IPS DF 4.7 (cell line): ENCODE results near the gene CTNNBL1.

Experiments
- DNase-seq: peaks from one replicate; pipeline ENCODE4 v3.0.0-alpha.2; 2013; ENCODE audit warnings: low spot score; ENCODE audit errors: extremely low read depth

The CTNNBL1 gene

DNA sequence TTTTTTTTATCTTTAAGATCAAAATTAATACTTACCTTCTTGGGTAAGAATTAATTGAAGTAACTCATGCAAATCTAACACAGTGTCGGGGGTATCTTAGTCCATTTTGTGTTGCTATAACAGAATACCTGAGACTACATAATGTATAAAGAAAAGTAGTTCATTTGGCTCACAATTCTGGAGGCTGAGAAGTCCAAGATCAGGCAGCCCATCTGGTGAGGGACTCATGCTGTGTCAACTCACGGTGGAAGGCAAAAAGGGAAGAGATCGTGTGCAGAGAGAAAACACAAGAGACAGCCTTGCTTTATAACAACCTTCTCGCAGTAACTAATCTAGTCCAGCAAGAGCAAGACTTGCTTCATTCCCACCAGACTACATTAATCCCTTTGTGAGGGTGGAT is 116.2 kb downstream of the CTNNBL1 start:
- DNase-seq: no peak

DNA sequence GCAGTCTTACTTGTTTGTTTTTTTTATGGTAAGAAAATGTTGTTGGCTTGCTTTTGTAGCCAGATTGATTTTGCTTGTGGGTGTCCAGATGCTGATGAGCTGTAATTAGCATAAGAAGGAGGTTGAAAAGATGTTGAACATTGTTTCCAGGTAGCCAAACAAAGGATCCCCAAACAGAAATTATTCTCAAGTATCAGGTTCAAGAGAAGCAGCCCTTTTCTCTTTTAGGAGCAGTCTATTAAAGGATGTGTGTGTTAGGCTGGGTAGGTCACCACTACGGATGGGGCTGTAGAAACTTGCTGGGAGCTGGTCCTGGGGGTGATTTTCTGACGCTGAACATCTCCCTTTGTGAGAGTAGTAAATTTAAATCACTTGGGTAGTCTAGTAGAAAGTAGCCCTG is 122.2 kb downstream of the CTNNBL1 start:
- DNase-seq: no peak

- no peak for DNase-seq
These were observed 122.9 kb downstream of the CTNNBL1 start for GRCh38 chr20:37816726-37817125.

GRCh38 chr20:37821696-37822095 is 127.9 kb downstream of the CTNNBL1 start:
- no peak for DNase-seq

- no peak for DNase-seq
These were observed 128.3 kb downstream of the CTNNBL1 start for GRCh38 chr20:37822141-37822601.

DNA sequence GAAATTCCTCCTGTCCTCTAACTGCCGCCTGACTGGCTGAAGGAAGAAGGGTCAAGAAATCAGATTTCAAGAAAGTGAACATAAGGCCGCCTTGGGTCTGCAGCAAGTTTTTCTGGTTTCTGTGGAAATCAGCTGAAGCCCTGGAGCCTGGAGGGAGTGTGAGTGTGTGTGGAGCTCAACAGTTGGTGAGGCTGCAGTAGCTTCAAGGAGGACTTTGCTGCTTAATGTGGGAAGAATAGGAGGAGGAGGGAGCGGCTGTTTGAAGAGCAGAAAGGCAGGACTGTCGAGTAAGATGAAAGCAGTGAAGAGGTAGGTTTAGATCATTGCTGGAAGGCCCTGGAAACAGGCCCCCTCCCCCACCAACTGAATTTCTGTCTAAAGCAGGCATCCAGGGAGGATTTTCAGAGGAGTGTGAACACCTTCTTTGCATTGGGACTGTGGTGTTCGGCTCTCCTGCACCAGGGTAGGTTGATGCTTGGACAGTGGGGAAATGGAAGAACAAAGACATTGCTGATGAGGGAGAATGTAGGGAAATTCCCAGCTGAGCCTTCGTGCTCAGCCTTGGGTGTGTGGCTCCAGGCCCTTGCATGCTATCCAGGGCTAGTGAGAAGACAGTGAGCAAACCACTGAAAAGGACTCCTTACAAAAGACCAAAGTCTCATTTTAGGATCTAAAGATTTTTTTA is 129.6 kb downstream of the CTNNBL1 start:
- no peak for DNase-seq

GRCh38 chr20:37827605-37828004 is 133.8 kb downstream of the CTNNBL1 start:
- DNase-seq: no peak

DNA sequence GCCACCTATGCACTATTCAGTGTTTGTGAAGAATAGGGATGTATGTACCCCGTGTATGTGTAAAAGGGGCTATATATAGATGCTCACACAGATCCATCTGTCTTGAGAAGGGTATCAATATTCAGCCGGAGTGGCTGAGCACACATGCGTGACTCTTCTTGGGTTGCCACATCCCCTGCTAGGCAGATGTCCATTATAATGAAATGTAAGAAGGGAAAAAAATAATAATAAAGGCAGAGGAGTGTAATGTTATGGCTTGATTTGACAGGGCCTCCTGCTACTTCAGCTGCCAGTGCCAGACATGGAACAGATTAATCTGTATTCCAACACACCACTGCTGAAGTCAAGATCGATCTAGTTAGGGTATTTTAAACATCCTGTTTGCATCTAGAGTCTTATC is 134.9 kb downstream of the CTNNBL1 start:
- DNase-seq: no peak

- DNase-seq: no peak
These were observed 135.3 kb downstream of the CTNNBL1 start for GRCh38 chr20:37829128-37829527.

DNA sequence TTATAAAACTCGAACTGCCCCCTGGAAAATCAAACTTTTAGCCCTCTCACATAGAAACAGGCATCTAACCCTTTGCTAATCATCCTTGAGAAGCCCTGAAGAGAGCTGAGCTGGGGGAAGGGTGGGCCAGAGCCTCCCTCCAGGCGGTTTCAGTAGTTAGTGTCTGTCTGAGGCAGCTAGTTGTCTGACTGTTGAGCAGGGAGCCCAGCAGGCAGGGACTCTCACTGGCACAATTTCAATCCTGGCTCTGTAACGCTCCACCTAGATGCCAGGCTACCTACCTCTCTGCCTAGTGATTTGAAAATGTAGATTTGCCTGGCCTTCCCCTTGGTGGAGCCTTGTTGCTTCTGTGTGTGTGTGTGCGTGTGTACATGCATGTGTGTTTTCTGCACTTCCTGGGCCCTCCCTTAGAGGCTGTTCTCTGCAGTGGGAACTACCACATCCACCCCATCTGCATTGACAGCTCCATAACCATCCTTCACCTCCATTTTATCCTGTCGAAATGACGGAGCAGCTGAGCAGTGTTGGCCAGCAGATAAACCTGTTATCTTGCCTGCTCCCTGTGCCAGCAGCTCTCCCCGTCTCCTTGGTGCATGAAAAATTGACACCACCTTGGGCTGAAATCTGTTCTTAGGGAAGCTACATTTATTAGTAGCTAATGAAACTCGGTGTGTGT is 139.5 kb downstream of the CTNNBL1 start:
- no peak for DNase-seq

GRCh38 chr20:37836926-37837325 is 143.1 kb downstream of the CTNNBL1 start:
- DNase-seq: no peak

DNA sequence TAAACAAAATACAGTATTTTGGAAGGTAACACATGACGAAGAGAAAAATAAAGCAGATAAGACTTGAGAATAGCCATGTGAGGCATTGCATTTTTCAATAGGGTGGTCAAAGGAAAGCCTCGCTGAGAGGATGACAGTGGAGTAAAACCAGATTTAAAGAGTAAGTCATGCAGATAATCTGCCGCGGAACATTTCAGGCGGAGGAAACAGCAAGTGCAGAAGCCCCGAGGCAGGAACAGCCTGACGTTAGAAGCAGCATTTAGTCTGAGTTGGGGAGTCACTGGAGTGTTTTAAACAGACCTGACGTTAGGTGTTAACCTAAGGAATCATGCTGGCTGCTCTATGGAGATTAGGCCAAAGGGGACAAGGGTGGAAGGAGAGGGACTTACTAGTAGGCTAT is 144.1 kb downstream of the CTNNBL1 start:
- DNase-seq: no peak

DNA sequence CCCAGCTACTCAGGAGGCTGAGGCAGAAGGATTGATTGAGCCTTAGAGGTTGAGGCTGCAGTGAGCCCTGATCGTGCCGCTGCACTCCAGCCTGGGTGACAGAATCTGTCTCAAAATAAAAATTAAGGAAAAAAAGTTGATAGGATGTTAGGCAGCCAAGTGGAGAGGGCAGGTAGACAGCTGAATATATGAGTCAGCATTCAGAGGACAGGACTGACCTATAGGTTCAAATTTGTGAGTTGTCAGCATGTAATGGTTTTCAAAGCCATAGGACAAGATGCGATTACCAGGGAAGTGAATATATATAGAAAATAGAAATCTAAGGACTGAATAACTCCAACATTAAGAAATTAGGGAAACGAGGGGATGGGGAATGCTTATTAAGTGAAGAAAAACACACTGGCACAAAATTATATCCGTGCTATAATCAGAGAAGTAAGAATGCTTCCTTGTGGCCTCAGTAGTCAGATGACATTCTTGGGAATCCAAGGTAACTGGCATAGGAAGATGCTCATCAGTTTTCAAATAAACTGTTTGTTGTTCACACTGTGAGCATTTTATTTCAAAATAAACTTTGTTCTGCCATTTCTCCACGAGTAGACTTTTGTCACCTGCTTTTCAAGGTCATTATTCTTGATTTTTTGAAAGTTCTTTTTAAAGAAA is 145.1 kb downstream of the CTNNBL1 start:
- no peak for DNase-seq

GRCh38 chr20:37839432-37839827 is 145.6 kb downstream of the CTNNBL1 start:
- DNase-seq: no peak

GRCh38 chr20:37839955-37840354 is 146.1 kb downstream of the CTNNBL1 start:
- DNase-seq: no peak

GRCh38 chr20:37841389-37841788 is 147.6 kb downstream of the CTNNBL1 start:
- DNase-seq: no peak

GRCh38 chr20:37841971-37842370 is 148.1 kb downstream of the CTNNBL1 start:
- DNase-seq: no peak

GRCh38 chr20:37845241-37845681 is 151.4 kb downstream of the CTNNBL1 start:
- no peak for DNase-seq

- DNase-seq: no peak
These were observed 152.0 kb downstream of the CTNNBL1 start for GRCh38 chr20:37845878-37846277.

DNA sequence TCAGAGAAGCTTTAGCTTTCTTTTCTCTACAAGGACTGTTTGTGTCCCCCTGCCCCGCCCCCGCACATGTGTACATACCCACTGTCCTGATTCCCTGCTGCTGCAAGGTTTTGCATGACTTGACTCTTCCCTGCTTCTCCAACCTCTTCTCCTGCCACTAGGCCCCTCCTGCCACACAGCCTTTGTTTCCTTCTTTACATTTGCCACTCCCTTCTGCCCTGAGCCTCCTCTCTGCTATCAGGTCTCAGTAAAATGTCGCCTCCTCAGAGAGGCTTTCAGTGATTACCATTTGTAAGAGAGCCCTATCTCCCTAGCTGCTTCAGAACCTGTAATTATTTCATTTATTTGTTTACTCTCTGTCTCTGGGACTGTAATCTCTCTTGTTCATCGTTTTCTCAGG is 152.7 kb downstream of the CTNNBL1 start:
- DNase-seq: no peak

- DNase-seq: no peak
These were observed 154.9 kb downstream of the CTNNBL1 start for GRCh38 chr20:37848706-37849105.

DNA sequence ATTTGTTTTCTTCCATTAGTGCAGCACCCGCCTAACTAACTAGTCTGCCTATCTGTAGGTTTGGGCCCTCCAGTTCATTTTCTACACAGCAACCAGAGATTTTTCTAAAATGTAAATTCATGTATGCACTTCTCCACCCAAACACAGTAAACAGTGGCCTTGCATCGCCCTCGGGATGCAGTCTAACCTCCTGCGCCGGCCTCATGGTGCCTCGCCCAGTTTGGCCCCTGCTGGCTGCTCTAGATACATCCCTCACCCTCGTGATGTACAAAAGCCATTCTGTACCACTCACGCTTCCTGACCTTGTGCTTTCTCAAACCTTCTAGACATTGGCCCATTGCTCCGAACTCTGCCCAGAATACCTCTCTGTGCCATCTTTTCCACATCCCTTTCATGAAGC is 155.3 kb downstream of the CTNNBL1 start:
- DNase-seq: no peak

DNA sequence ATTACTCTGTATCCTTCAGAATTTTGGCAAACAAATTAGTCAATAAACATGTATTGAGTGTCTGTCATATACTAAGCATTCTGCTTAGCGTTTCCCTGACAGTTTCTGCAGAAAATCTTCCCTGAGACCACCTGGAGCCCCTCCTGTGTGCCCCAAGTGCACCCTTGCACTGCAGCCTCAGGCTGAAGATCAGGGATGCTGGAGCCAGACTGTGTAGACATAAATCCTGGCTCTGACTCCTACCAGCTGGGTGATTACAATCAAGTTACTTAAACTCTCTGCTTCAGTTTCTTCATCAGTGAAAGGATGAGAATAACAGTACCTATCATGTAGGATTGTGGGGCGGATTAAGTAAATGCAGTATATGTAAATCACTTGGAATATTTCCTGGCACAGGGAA is 155.7 kb downstream of the CTNNBL1 start:
- no peak for DNase-seq
